H9 (cell line): ENCODE results near the gene MOV10L1. TPM values are rescaled to one million over a fixed set of nuclear protein-coding genes. Genes with fewer than 3 reads are reported as not detected.
A peak's percentile ranks its signal among the peaks of the same experiment; 100 is the strongest.

ENCODE experiments used
- DNase-seq: peaks from one replicate; pipeline ENCODE4 v3.0.0-alpha.2; 2017
- H2AFZ ChIP-seq: one replicate; pipeline ENCODE4 v1.6.1; 2013; ENCODE audit warnings: mild to moderate bottlenecking, low read length, control low read depth, moderate library complexity
- H2AK5ac ChIP-seq: 2 replicates; pipeline ENCODE4 v1.6.1; 2013; ENCODE audit warnings: low read length, control low read depth, mixed read lengths; ENCODE audit not compliant: insufficient read length
- H2BK120ac ChIP-seq: one replicate; pipeline ENCODE4 v1.6.1; 2013; ENCODE audit warnings: low read depth, mild to moderate bottlenecking, low read length, control low read depth, inconsistent platforms; ENCODE audit not compliant: poor library complexity, severe bottlenecking
- H2BK12ac ChIP-seq: 2 replicates; pipeline ENCODE4 v1.6.1; 2013; ENCODE audit warnings: low read length, control low read depth, mixed read lengths, low read depth; ENCODE audit not compliant: insufficient read length
- H2BK15ac ChIP-seq: 2 replicates; pipeline ENCODE4 v1.6.1; 2013; ENCODE audit warnings: low read depth, low read length, control low read depth
- H2BK20ac ChIP-seq: one replicate; pipeline ENCODE4 v1.6.1; 2013; ENCODE audit warnings: low read depth, mild to moderate bottlenecking, low read length, control low read depth, inconsistent platforms; ENCODE audit not compliant: poor library complexity, severe bottlenecking
- H2BK5ac ChIP-seq: 2 replicates; pipeline ENCODE4 v1.6.1; 2013; ENCODE audit warnings: low read length, control low read depth, mixed read lengths; ENCODE audit not compliant: insufficient read length
- H3K14ac ChIP-seq: 2 replicates; pipeline ENCODE4 v1.6.1; 2013; ENCODE audit warnings: low read length, control low read depth; ENCODE audit not compliant: insufficient read depth
- H3K18ac ChIP-seq: 2 replicates; pipeline ENCODE4 v1.6.1; 2013; ENCODE audit warnings: low read depth, mild to moderate bottlenecking, mixed read lengths, low read length, control low read depth; ENCODE audit not compliant: insufficient read length
- H3K23ac ChIP-seq: 2 replicates; pipeline ENCODE4 v1.6.1; 2013; ENCODE audit warnings: low read length, control low read depth, mixed read lengths, low read depth; ENCODE audit not compliant: insufficient read length
- H3K23me2 ChIP-seq: 2 replicates; pipeline ENCODE4 v1.6.1; 2013; ENCODE audit warnings: low read depth, mild to moderate bottlenecking, mixed read lengths, low read length, control low read depth; ENCODE audit not compliant: insufficient read length, poor library complexity, severe bottlenecking
- H3K27ac ChIP-seq: 2 replicates; pipeline ENCODE4 v1.5.1; 2013; ENCODE audit warnings: low read length, control low read depth, mixed read lengths, low read depth; ENCODE audit not compliant: insufficient read length
- H3K27me3 ChIP-seq: 2 replicates; pipeline ENCODE4 v1.6.1; 2013; ENCODE audit warnings: low read length, control low read depth, inconsistent platforms; ENCODE audit not compliant: insufficient read depth
- H3K4ac ChIP-seq: 2 replicates; pipeline ENCODE4 v1.6.1; 2013; ENCODE audit warnings: low read depth, mild to moderate bottlenecking, control low read depth, inconsistent platforms, low read length, moderate library complexity
- H3K4me1 ChIP-seq: 2 replicates; pipeline ENCODE4 v1.6.1; 2013; ENCODE audit warnings: low read length, control low read depth, inconsistent platforms; ENCODE audit not compliant: insufficient read depth
- H3K4me2 ChIP-seq: 2 replicates; pipeline ENCODE4 v1.6.1; 2013; ENCODE audit warnings: low read length, control low read depth, mixed read lengths; ENCODE audit not compliant: insufficient read length, insufficient read depth
- H3K56ac ChIP-seq: 2 replicates; pipeline ENCODE4 v1.6.1; 2013; ENCODE audit warnings: low read depth, mild to moderate bottlenecking, mixed read lengths, low read length, control low read depth; ENCODE audit not compliant: insufficient read length
- H3K79me1 ChIP-seq: 2 replicates; pipeline ENCODE4 v1.6.1; 2013; ENCODE audit warnings: low read depth, mild to moderate bottlenecking, moderate library complexity, low read length, control low read depth, inconsistent platforms; ENCODE audit not compliant: insufficient read depth, poor library complexity, severe bottlenecking
- H3K79me2 ChIP-seq: 2 replicates; pipeline ENCODE4 v1.6.1; 2013; ENCODE audit warnings: low read length, control low read depth, inconsistent platforms; ENCODE audit not compliant: insufficient read depth
- H3K9ac ChIP-seq: 2 replicates; pipeline ENCODE4 v1.6.1; 2013; ENCODE audit warnings: low read length, control low read depth, mixed read lengths; ENCODE audit not compliant: insufficient read length; ENCODE audit errors: extremely low read depth
- H3K9me3 ChIP-seq: one replicate; pipeline ENCODE4 v1.6.1; 2013; ENCODE audit warnings: low read depth, low read length, inconsistent platforms; ENCODE audit not compliant: control insufficient read depth
- H3T11ph ChIP-seq: one replicate; pipeline ENCODE4 v1.6.1; 2013; ENCODE audit warnings: mild to moderate bottlenecking, low read length, control low read depth, inconsistent platforms
- H4K20me1 ChIP-seq: one replicate; pipeline ENCODE4 v1.6.1; 2013; ENCODE audit not compliant: control insufficient read depth, insufficient read length, insufficient read depth
- H4K5ac ChIP-seq: 2 replicates; pipeline ENCODE4 v1.6.1; 2013; ENCODE audit warnings: low read depth, mild to moderate bottlenecking, mixed read lengths, low read length, control low read depth; ENCODE audit not compliant: insufficient read length
- H4K8ac ChIP-seq: replicated peaks from 2 replicates; pipeline ENCODE4 v1.6.1; 2013; ENCODE audit warnings: low read length, control low read depth, mixed read lengths, low read depth; ENCODE audit not compliant: insufficient read length
- H4K91ac ChIP-seq: 2 replicates; pipeline ENCODE4 v1.6.1; 2013; ENCODE audit warnings: low read depth, mild to moderate bottlenecking, moderate library complexity, mixed read lengths, low read length, control low read depth; ENCODE audit not compliant: insufficient read length
- H3K27ac Mint-ChIP-seq, 3 experiments: 2 replicates in 2 of 3; 3 replicates in 1 of 3; pipeline ENCODE4 v1.8.0; 2020 to 2021; ENCODE audit warnings: mixed read lengths in 3 of 3, mild to moderate bottlenecking in 1 of 3, moderate library complexity in 1 of 3
- H3K27me3 Mint-ChIP-seq: 2 replicates; pipeline ENCODE4 v1.8.0; 2021; ENCODE audit warnings: low read depth, mild to moderate bottlenecking, moderate library complexity, mixed read lengths
- H3K36me3 Mint-ChIP-seq, 3 experiments: 2 replicates in 2 of 3; 3 replicates in 1 of 3; pipeline ENCODE4 v1.8.0; 2020 to 2021; ENCODE audit warnings: low read depth in 3 of 3, mixed read lengths in 3 of 3; ENCODE audit not compliant: insufficient read depth in 1 of 3
- H3K4me1 Mint-ChIP-seq, 2 experiments: 2 replicates each; pipeline ENCODE4 v1.8.0; 2020; ENCODE audit warnings: mixed read lengths in 2 of 2
- H3K4me3 Mint-ChIP-seq, 2 experiments: 2 replicates in 1 of 2; 3 replicates in 1 of 2; pipeline ENCODE4 v1.8.0; 2020 to 2021; ENCODE audit warnings: mild to moderate bottlenecking in 2 of 2, mixed read lengths in 2 of 2, moderate library complexity in 1 of 2
- H3K9me3 Mint-ChIP-seq, 2 experiments: 2 replicates in 1 of 2; 3 replicates in 1 of 2; pipeline ENCODE4 v1.8.0; 2020; ENCODE audit warnings: mild to moderate bottlenecking in 2 of 2, mixed read lengths in 2 of 2, moderate library complexity in 1 of 2
- CTCF ChIP-seq: fragments of 200-600 bp; sonication (generic); conservative IDR thresholded peaks from 3 replicates; pipeline ENCODE4 v1.8.0; 2021; ENCODE audit warnings: antibody characterized with exemption, mild to moderate bottlenecking
- WGBS: extraction: QIAGEN DNeasy Blood & Tissue Kit; methylation state at CpG from one replicate; pipeline ENCODE4 v1.1.7; 2013; ENCODE audit warnings: missing lambda C conversion rate, low lambda C conversion rate, mixed read lengths; ENCODE audit not compliant: insufficient read length; ENCODE audit errors: extremely low coverage; 5-methylcytosine and 5-hydroxymethylcytosine counted together
- total RNA-seq: library from RNA; stranded (reverse); gene quantifications from 2 replicates; pipeline ENCODE4 v1.2.1, GENCODE V29; 2021

The MOV10L1 gene
- total RNA-seq, 1 experiment from 2014 or later, result not detected

- Histone ChIP-seq H2BK20ac (no peak overlapping the region), H3K14ac (no peak overlapping the region), H3K18ac (no peak overlapping the region), H3K23me2 (peaks cover 3% of the 10 kb centered on the region), H3K9ac (no peak overlapping the region), H3K27me3 (no peaks in the 10 kb centered on the region; the same call in 1 of the 2 replicates), H3K4me2 (no peak overlapping the region), H4K5ac (no peak overlapping the region), H2BK15ac (no peak overlapping the region), H2AFZ (no peak overlapping the region), H4K91ac (no peak overlapping the region), H2AK5ac (no peak overlapping the region), H3K4me1 (no peaks in the 10 kb centered on the region), H3K23ac (no peak overlapping the region), H3K4ac (no peak overlapping the region), H4K8ac (no peak overlapping the region), H2BK120ac (no peak overlapping the region), H3K79me2 (no peaks in the 10 kb centered on the region), H2BK12ac (no peak overlapping the region), H3K56ac (no peak overlapping the region), H3T11ph (no peak overlapping the region), H3K27ac (no peak overlapping the region), H3K9me3 (no peaks in the 10 kb centered on the region), H2BK5ac (no peak overlapping the region), H4K20me1 (no peaks in the 10 kb centered on the region), H3K79me1 (no peaks in the 10 kb centered on the region)
- no peak for TF ChIP-seq CTCF
- Mint-ChIP-seq H3K4me3 (no peak overlapping the region), H3K27me3 (peaks cover 42% of the 10 kb centered on the region), H3K27ac (peak overlapping the region in 1 of 3 experiments; percentile 36; a peak in 1 of 7 replicates), H3K4me1 (no peaks in the 10 kb centered on the region; a peak in 1 of 4 replicates), H3K36me3 (no peaks in the 10 kb centered on the region; a peak in 1 of 7 replicates), H3K9me3 (peaks cover 5 to 9% of the 10 kb centered on the region in 2 experiments; a peak in 3 of 5 replicates)
- no peak for DNase-seq
- WGBS, result no CpG with 5 or more reads among the region's 18 CpGs
Observed at GRCh38 chr22:50053861-50054260, 35.9 kb upstream of the MOV10L1 start.
